GM18909 (cell line): ENCODE data around the gene GRIA1.

Source experiments
- ATAC-seq: cut with Tn5 transposase; IDR thresholded peaks from one replicate; pipeline ENCODE4 v1.9.1; 2021; ENCODE audit warnings: mild to moderate bottlenecking; ENCODE audit not compliant: unreplicated experiment, poor library complexity

GRIA1 gene

GRCh38 chr5:153641183-153641688, 150.8 kb downstream of the GRIA1 start:
- no peak for ATAC-seq

GRCh38 chr5:153654504-153655200, 164.2 kb downstream of the GRIA1 start:
- no peak for ATAC-seq

DNA sequence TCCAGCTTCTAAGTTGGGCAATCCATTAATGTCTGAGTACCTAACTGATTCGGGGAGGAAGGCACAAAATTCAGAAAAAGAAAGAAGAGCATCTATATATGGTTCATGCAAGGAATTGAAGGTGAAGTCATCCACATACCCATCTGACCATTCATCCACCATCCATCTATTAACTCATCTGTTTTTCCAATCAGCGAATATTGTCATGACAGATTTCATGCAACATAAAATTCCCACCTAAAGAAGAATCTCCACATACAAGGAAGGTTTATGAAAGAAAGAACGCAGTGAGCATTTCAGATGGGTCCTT, 164.7 kb downstream of the GRIA1 start:
- no peak for ATAC-seq

DNA sequence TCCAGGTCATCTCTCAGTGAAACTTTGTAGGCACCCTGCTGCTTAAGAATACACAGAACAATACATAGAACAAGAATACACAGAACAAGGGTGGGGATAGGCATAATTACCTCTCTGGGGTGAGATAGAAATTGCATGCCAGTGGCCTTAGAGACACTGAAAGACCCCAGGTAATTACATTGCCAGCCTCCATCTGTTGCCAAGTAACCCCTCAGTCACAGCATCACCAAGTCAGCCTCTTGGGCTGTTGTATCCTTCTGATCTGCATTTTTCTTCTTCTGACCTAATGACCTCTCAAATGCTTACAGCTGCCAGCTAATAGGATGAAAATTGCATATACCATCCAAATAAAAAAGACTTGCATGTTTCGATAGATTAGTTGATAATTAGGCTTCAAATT, 167.7 kb downstream of the GRIA1 start:
- no peak for ATAC-seq

- no peak for ATAC-seq
Observed at GRCh38 chr5:153658606-153659005, 168.1 kb downstream of the GRIA1 start.

DNA sequence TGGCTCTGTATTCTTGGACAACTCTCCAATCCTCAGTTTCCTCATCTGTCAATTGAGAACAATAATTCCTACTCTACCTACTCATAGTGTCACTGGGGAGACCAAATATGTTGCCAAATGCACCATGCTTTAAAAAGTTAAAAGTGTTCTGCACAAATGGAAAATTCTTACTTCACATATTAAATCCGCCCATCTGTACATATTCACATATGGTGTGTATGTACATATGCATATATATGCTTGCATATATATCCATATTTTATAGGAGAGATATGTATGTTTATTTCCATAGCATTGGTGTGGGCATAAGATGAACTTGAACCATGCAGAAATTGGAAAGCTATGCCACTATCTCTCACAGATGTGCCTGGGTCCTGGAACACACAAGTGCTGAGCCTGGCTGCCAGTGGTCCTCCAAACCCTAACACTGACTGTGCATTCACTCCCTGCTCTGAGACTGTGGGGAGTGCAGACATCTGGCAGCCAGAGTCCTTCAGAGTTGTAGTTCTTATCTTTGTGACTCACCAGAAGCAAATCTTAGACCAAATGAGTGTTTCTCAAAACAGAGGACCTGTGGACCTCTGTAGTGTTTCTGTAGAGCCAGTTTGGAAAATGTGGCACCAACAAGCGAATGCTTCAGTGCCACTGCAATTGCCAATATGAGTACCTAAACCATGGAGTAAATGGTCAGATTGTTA, 168.7 kb downstream of the GRIA1 start:
- ATAC-seq: no peak

- no peak for ATAC-seq
Observed at GRCh38 chr5:153660919-153661318, 170.4 kb downstream of the GRIA1 start.

GRCh38 chr5:153661897-153662296, 171.4 kb downstream of the GRIA1 start:
- ATAC-seq: no peak

DNA sequence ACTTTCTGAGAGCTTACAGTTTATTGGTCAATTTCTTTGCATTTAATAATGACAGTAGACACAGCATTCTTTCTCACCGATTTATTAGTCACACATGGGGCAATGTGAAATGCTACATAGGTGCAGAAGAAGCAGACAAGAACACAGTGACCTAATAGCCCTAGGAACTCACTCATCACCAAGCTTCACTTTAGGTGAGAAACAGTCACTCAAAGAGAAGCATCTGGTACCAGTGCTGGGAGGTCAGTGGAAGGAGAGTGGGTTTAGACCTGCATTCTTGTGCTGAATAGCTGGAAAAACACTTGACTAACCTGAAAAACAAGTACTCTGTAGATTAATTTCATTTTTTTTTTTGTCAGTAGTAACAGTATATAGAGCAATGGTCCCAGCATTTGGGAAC, 179.6 kb downstream of the GRIA1 start:
- no peak for ATAC-seq

- ATAC-seq: no peak
Observed at GRCh38 chr5:153671653-153672346, 181.3 kb downstream of the GRIA1 start.

GRCh38 chr5:153672347-153673090, 182.0 kb downstream of the GRIA1 start:
- ATAC-seq: no peak

DNA sequence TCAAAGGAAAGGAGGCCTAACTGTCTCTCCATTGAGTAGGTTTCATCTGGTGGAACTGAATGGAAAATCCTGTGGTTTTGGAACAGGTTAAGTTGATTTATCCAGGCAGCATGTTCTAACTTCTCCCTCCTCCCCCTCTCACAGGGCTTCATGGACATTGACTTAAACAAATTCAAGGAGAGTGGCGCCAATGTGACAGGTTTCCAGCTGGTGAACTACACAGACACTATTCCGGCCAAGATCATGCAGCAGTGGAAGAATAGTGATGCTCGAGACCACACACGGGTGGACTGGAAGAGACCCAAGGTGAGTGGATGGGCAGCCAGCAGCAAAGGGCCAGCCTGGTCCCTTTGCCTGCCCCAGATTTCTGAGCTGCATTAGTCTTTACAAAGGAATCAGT, 183.9 kb downstream of the GRIA1 start:
- no peak for ATAC-seq

GRCh38 chr5:153676406-153676805, 185.9 kb downstream of the GRIA1 start:
- ATAC-seq: no peak

GRCh38 chr5:153676821-153677220, 186.4 kb downstream of the GRIA1 start:
- no peak for ATAC-seq

GRCh38 chr5:153678617-153679329, 188.3 kb downstream of the GRIA1 start:
- no peak for ATAC-seq

DNA sequence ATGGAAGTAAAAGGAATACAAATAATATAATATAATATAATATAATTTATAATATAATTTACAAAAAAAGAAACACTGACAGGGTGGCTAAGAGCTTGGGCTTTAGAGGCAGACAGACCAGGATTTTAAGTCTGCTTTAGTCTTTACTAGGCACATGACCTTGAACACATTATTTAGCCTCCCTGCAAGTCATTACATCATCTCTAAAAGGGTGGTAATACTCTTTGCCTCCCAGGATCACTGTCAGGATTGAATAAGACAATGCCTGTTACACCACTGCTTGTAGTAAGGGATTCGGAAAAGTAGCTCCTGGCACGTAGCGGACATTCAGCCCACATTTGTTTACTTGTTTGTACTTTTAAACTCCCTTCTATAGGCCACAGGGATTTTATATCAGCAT, 199.8 kb downstream of the GRIA1 start:
- no peak for ATAC-seq

DNA sequence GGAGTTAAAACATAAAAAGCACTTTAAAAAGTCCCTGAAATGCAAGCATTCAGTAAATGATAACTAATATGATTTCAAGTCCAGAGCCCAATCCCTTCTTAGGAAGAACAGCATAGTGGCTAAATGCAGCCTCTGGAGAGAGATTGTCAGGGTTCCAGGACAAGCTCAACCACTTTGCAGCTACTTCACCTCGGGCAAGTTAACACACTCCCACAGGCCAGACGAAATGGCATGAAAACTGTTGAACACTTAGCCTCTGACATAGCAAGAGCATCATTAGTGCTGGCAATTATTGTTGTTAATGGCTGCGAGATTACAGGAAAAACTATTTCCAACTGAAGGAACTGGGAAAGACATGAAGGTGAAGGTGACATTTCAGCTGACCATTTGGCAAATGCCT, 205.8 kb downstream of the GRIA1 start:
- no peak for ATAC-seq

DNA sequence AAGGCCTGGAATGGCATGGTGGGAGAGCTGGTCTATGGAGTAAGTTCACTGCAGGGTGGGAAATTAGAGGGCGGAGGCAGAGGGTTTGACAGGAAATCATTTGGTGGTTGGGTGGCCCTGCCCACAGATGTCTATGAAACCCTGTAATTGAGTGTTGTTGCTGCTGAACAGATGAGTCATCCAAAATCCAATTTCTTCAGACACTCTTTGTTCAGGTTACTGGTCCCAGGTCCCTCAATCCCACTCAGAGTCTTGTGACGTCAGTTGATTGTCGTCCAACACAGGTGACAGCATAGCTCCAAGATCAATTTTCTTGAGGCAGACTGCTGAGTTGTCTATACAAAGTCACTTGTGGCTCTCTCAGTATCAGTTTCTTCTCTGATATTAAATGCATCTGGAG, 208.6 kb downstream of the GRIA1 start:
- no peak for ATAC-seq

- ATAC-seq: no peak
Observed at GRCh38 chr5:153700940-153701339, 210.5 kb downstream of the GRIA1 start.

- ATAC-seq: no peak
Observed at GRCh38 chr5:153702265-153702664, 211.8 kb downstream of the GRIA1 start.
